Measurements from ENCODE around the gene ZBED1.

ZBED1 gene

DNA sequence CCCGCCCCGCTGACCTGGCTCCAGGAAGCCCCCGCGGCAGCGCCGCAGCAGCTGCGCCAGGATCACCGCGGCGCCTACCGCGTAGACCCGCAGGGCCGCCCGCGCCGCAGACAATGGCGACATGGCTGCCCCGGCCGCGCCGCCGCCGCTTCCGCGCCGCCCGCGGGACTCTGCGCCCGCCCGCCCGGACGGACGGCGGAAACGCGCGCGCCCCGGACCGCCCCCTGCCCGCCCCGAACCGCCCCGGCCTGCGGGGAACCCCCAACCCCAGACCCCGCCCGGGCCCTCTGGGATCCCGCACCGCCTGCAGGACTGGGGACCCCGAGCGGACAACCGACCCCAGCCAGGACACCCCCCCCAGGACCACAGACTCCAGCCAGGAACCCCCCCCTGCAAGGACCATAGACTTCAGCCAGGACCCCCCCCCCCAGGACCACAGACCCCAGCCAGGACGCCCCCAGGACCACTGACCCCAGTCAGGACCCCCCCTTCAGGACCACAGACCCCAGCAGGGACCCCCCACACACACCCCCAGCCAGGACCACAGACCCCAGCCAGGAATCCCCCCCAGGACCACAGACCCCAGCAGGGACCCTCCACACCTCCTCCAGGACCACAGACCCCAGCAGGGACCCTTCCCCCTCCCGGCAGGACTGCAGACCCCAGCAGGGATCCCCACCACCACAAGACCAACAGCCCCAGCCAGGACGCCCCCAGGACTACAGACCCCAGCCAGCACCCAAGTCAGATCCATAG lies at the start of gene ZBED1, which contains the start of gene DHRSX:
ZBED1 (minus strand) TSS at position 174 of the 756 bp plus-strand sequence. CDS start 10,257 bp downstream, outside the sequence.
DHRSX (minus strand) TSS at position 174 of the 756 bp plus-strand sequence; CDS start at position 123, 51 bp downstream.
- TF ChIP-seq, protein P1, sequence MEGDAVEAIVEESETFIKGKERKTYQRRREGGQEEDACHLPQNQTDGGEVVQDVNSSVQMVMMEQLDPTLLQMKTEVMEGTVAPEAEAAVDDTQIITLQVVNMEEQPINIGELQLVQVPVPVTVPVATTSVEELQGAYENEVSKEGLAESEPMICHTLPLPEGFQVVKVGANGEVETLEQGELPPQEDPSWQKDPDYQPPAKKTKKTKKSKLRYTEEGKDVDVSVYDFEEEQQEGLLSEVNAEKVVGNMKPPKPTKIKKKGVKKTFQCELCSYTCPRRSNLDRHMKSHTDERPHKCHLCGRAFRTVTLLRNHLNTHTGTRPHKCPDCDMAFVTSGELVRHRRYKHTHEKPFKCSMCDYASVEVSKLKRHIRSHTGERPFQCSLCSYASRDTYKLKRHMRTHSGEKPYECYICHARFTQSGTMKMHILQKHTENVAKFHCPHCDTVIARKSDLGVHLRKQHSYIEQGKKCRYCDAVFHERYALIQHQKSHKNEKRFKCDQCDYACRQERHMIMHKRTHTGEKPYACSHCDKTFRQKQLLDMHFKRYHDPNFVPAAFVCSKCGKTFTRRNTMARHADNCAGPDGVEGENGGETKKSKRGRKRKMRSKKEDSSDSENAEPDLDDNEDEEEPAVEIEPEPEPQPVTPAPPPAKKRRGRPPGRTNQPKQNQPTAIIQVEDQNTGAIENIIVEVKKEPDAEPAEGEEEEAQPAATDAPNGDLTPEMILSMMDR (conservative IDR thresholded peaks at IDR 0.05; ENCODE audit: low read depth, low read length) = no peak
- DNase-seq (ENCODE audit: low read depth) = no peak
- peak within 1 kb of the TSS; percentile 76 for H3K4me3 ChIP-seq (ENCODE audit: low read length)

DNA sequence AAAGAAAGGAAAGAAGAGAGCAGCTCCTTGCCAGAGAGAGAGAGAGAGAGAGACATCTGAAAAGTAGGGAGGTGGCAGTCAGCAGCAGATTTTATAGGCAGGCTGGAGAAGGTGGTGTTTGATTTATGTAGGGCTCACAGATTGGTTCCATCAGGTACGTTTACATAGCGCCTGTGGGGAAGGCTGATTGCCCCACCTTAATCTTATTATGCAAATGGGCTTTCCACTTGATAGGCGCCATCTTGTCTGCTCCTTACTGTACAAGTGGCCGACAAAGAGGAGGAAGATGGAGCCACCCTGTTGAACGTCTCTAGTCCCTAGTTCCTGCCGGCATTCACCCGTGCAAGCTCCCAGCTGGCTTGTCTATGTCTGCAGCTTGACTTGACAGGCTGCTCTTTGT lies 49.1 kb upstream of the ZBED1 start:
- TF ChIP-seq, protein P1 (conservative IDR thresholded peaks at IDR 0.05; ENCODE audit: low read depth, low read length) = no peak
- H3K4me3 ChIP-seq (ENCODE audit: low read length) = no peak overlapping the region
- DNase-seq (ENCODE audit: low read depth) = no peak

DNA sequence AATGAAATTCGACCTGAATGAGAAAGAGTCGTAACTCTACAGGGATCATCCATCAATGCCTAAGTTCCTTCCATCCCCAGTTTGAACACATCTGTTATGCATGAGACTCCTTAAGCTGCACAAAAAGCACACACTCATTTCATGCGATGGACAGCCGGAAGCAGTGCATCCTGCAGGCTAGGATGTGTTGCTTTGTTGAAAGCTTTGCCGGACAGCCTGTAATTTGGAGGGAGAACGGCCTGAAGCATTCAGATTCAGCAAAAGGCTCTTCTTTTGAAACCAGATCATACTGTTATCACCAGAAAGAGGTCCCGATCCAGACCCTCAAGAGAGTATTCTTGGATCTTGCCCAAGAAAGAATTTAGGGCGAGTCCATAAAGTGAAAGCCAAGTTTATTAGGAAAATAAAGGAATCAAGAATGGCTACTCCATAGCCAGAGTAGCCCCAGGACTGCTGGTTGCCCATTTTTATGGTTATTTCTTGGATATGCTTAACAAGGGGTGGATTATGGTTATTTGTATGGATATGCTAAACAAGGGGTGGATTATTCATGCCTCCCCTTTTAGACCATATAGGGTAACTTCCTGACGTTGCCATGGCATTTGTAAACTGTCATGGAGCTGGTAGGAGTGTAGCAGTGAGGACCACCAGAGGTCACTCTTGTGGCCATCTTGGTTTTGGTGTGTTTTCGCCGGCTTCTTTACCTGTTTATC lies 48.1 kb upstream of the ZBED1 start:
- TF ChIP-seq, protein P1 (conservative IDR thresholded peaks at IDR 0.05; ENCODE audit: low read depth, low read length) = no peak

DNA sequence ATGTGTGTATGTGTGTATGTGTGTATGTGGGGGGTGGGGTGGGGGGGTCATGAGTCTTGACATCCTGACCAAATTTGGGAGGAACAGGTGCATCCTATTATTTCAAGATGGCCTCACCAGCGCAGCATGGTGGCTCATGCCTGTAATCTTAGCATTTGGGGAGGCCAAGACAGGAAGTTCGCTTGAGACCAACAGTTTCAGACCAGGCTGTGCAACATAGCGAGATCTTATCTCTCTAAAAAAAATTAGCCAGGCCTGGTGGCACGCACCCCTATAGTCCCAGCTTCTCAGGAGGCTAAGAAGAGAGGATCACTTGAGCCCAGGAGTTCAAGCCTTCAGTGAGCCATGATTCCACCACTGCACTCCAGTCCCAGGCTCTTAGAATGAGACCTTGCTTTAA lies 47.0 kb upstream of the ZBED1 start:
- H3K4me3 ChIP-seq (ENCODE audit: low read length) = no peak overlapping the region
- no peak for DNase-seq (ENCODE audit: low read depth)
- TF ChIP-seq, protein P1 (conservative IDR thresholded peaks at IDR 0.05; ENCODE audit: low read depth, low read length) = no peak

More for the DNA sequence above, 48.1 kb upstream of the ZBED1 start:
- DNase-seq (ENCODE audit: low read depth) = no peak
- no peak overlapping the region for H3K4me3 ChIP-seq (ENCODE audit: low read length)

DNA sequence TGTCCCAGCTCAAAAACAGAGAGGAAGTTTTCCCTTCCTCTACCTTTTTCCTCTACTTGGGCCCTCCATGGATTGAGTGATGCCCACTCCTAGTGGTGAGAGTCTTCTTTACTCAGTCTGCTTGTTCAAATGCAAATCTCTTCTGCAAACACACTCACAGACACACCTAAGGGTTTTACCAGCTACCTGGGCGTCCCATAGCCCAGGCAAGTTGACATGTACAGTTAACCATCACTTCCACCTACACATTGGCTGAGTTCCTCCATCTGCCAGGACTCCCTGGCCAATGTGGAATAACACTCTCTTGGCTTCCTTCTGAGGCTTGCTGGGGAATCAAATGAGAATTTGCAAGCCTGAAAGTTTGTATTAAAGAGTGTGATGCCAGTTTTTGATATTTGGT lies 45.7 kb upstream of the ZBED1 start:
- DNase-seq (ENCODE audit: low read depth) = no peak
- TF ChIP-seq, protein P1 (conservative IDR thresholded peaks at IDR 0.05; ENCODE audit: low read depth, low read length) = no peak

DNA sequence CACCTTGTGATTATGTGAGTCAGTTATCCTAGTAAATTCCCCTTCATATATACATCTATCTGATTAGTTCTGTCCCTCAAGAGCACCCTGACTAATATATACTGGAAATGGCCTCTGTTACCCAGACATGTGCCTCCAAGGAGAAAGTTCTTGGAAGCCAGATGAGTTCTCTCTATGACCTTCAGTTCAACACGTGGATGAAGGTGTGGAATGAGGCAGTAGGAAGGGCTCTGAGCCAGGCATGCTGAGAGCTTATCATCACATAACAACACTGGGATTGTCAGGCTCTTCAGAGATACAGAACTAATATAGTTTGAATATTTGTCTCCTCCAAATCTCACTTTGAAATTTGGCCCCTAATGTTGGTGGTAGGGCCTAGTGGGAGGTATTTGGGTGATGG lies 44.4 kb upstream of the ZBED1 start:
- TF ChIP-seq, protein P1 (conservative IDR thresholded peaks at IDR 0.05; ENCODE audit: low read depth, low read length) = no peak
- DNase-seq (ENCODE audit: low read depth) = no peak
- no peak overlapping the region for H3K4me3 ChIP-seq (ENCODE audit: low read length)

More for the DNA sequence above, 45.7 kb upstream of the ZBED1 start:
- no peak overlapping the region for H3K4me3 ChIP-seq (ENCODE audit: low read length)

Measured in retinal pigment epithelial cell (primary cell).